Measurements from ENCODE around the gene JAZF1. TPM values are rescaled to one million over a fixed set of nuclear protein-coding genes. Genes with fewer than 3 reads are reported as not detected.
A peak's percentile ranks its signal among the peaks of the same experiment; 100 is the strongest.

Gene JAZF1
- total and polyA plus RNA-seq, 2 experiments from 2014 or later, result 13.8 to 19.6 TPM

GRCh38 chr7:28082071-28082470 lies 98.5 kb downstream of the JAZF1 start:
- in situ Hi-C loops (cut with MboI), result no loop called here
- Histone ChIP-seq H3K9ac (no peak overlapping the region), H3K79me2 (ENCODE audit: insufficient read depth) (peaks cover 69% of the 10 kb centered on the region), H4K20me1 (ENCODE audit: insufficient read depth) (no peaks in the 10 kb centered on the region), H3K4me1 (ENCODE audit: insufficient read depth) (peaks cover 18% of the 10 kb centered on the region), H3F3A (ENCODE audit: insufficient read depth) (0 out of 2 replicates have a peak, but pooled peaks cover 4% of the 10 kb centered on the region), H3K27ac (no peak overlapping the region), H3K36me3 (ENCODE audit: low read depth) (no peaks in the 10 kb centered on the region), H3K9me3 (ENCODE audit: low read depth) (no peaks in the 10 kb centered on the region), H3K27me3 (replicated peaks; ENCODE audit: insufficient read depth) (no peaks in the 10 kb centered on the region), H3K4me2 (ENCODE audit: unreplicated experiment) (no peak overlapping the region), H3K4me3 (no peak overlapping the region), H2AFZ (no peak overlapping the region), H3K9me2 (ENCODE audit: insufficient read depth) (no peaks in the 10 kb centered on the region)
- TF ChIP-seq EZH2phosphoT487 (IDR thresholded peaks at IDR 0.05; ENCODE audit: insufficient read depth, low read depth), result no peak
- no peak for TF ChIP-seq EZH2 (IDR thresholded peaks at IDR 0.05; ENCODE audit: insufficient read depth, poor library complexity, severe bottlenecking)
- WGBS, 2 experiments (ENCODE audit: low coverage in 1 of 2, low lambda C conversion rate in 2 of 2, missing lambda C conversion rate in 2 of 2), result 96 to 97% methylated on average over 5 of the region's 5 CpGs
- no peak for DNase-seq

- H3F3A ChIP-seq (ENCODE audit: insufficient read depth), result peaks cover 9% of the 10 kb centered on the region
These were observed 99.6 kb downstream of the JAZF1 start for GRCh38 chr7:28081016-28081415.

DNA sequence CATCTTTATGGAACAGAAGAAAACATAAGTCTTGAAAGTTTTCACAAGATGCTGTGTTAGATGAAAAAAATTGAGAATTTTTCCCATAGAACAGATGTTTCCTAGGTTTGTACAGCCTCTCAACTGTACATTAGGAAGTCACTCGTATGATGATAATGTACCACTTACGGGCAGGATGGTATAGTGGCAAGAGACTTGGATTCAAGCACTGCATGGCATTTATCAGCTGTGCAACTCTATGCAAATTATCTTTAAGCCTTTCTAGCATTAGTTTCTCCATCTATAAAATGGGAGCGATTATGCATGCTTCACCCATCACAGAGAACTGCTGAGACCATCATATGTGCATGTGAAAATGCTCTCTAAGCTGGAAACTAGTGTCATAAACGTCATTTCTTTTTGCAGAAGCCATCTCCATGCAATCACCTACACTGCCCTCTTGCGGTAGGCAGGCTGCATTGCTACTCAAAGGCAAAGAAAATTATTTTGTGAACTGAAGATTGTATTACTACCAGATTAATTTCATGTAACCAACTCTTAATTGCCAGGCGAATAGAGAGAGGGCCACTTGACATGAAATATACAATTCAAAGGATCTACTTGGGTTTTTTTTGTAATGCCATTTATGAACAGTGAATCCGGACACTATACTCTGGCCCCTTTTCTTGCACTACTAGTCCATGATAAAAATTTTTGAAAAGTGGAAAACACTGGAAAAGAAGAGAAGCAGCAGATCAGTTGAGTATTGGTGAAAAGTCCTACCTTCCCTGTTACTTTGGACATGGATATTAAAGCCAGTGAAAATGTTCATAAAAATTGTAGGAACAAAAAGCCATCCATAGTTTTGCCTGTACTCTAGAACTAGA lies 102.3 kb downstream of the JAZF1 start:
- Histone ChIP-seq H3K4me1 (ENCODE audit: insufficient read depth) (peaks cover 31% of the 10 kb centered on the region), H3K27ac (no peak overlapping the region), H3K36me3 (ENCODE audit: low read depth) (no peaks in the 10 kb centered on the region), H3K4me3 (no peak overlapping the region), H3K4me2 (ENCODE audit: unreplicated experiment) (no peak overlapping the region), H2AFZ (no peak overlapping the region), H3K9me2 (ENCODE audit: insufficient read depth) (no peaks in the 10 kb centered on the region), H3K9ac (no peak overlapping the region), H4K20me1 (ENCODE audit: insufficient read depth) (no peaks in the 10 kb centered on the region), H3K9me3 (ENCODE audit: low read depth) (no peaks in the 10 kb centered on the region), H3F3A (ENCODE audit: insufficient read depth) (peaks cover 13% of the 10 kb centered on the region), H3K27me3 (replicated peaks; ENCODE audit: insufficient read depth) (no peaks in the 10 kb centered on the region), H3K79me2 (ENCODE audit: insufficient read depth) (peaks cover 69% of the 10 kb centered on the region)
- in situ Hi-C loops (cut with MboI), result no loop called here
- TF ChIP-seq EZH2phosphoT487 (IDR thresholded peaks at IDR 0.05; ENCODE audit: insufficient read depth, low read depth) (no peak), EZH2 (IDR thresholded peaks at IDR 0.05; ENCODE audit: insufficient read depth, poor library complexity, severe bottlenecking) (no peak)
- DNase-seq, result peak; percentile 71
- WGBS, 2 experiments (ENCODE audit: low coverage in 1 of 2, low lambda C conversion rate in 2 of 2, missing lambda C conversion rate in 2 of 2), result 31 to 33% methylated on average over 7 of the region's 7 CpGs

More at GRCh38 chr7:28081016-28081415, 99.6 kb downstream of the JAZF1 start:
- WGBS, 2 experiments (ENCODE audit: low coverage in 1 of 2, low lambda C conversion rate in 2 of 2, missing lambda C conversion rate in 2 of 2), result 65 to 70% methylated on average over 5 of the region's 5 CpGs
- H4K20me1 ChIP-seq (ENCODE audit: insufficient read depth), result no peaks in the 10 kb centered on the region
- H3K9me2 ChIP-seq (ENCODE audit: insufficient read depth), result no peaks in the 10 kb centered on the region
- no peak overlapping the region for H3K27ac ChIP-seq
- H3K4me3 ChIP-seq, result no peak overlapping the region
- no peaks in the 10 kb centered on the region for H3K9me3 ChIP-seq (ENCODE audit: low read depth)
- H3K4me1 ChIP-seq (ENCODE audit: insufficient read depth), result peaks cover 29% of the 10 kb centered on the region
- H2AFZ ChIP-seq, result no peak overlapping the region
- no peaks in the 10 kb centered on the region for H3K27me3 ChIP-seq (replicated peaks; ENCODE audit: insufficient read depth)
- H3K36me3 ChIP-seq (ENCODE audit: low read depth), result no peaks in the 10 kb centered on the region
- DNase-seq, result no peak
- TF ChIP-seq EZH2phosphoT487 (IDR thresholded peaks at IDR 0.05; ENCODE audit: insufficient read depth, low read depth) (no peak), EZH2 (IDR thresholded peaks at IDR 0.05; ENCODE audit: insufficient read depth, poor library complexity, severe bottlenecking) (no peak)
- in situ Hi-C loops (cut with MboI), result no loop called here
- no peak overlapping the region for H3K9ac ChIP-seq
- H3K4me2 ChIP-seq (ENCODE audit: unreplicated experiment), result no peak overlapping the region
- peaks cover 63% of the 10 kb centered on the region for H3K79me2 ChIP-seq (ENCODE audit: insufficient read depth)

- Histone ChIP-seq H3K4me3 (no peak overlapping the region), H3K9me2 (ENCODE audit: insufficient read depth) (no peaks in the 10 kb centered on the region), H3K27ac (no peak overlapping the region), H3K27me3 (replicated peaks; ENCODE audit: insufficient read depth) (no peaks in the 10 kb centered on the region), H2AFZ (no peak overlapping the region), H3K9ac (no peak overlapping the region), H4K20me1 (ENCODE audit: insufficient read depth) (no peaks in the 10 kb centered on the region), H3K4me1 (ENCODE audit: insufficient read depth) (peaks cover 32% of the 10 kb centered on the region), H3K36me3 (ENCODE audit: low read depth) (no peaks in the 10 kb centered on the region), H3K9me3 (ENCODE audit: low read depth) (no peaks in the 10 kb centered on the region), H3K79me2 (ENCODE audit: insufficient read depth) (peaks cover 69% of the 10 kb centered on the region), H3F3A (ENCODE audit: insufficient read depth) (peaks cover 11% of the 10 kb centered on the region), H3K4me2 (ENCODE audit: unreplicated experiment) (no peak overlapping the region)
- in situ Hi-C loops (cut with MboI), result no loop called here
- 96 to 97% methylated on average over 2 of the region's 2 CpGs for WGBS, 2 experiments (ENCODE audit: low coverage in 1 of 2, low lambda C conversion rate in 2 of 2, missing lambda C conversion rate in 2 of 2)
- DNase-seq, result no peak
- TF ChIP-seq EZH2 (IDR thresholded peaks at IDR 0.05; ENCODE audit: insufficient read depth, poor library complexity, severe bottlenecking) (no peak), EZH2phosphoT487 (IDR thresholded peaks at IDR 0.05; ENCODE audit: insufficient read depth, low read depth) (no peak)
These were observed 103.0 kb downstream of the JAZF1 start for GRCh38 chr7:28077616-28078015.

Data from GM23248 (cell line).